Midbrain (tissue), 1 donor: Measurements from ENCODE around the gene ENOX1.

ENCODE experiments used
- DNase-seq: peaks from one replicate; lab custom pipeline; 2025; lab: John Stamatoyannopoulos, UW

Gene ENOX1

DNA sequence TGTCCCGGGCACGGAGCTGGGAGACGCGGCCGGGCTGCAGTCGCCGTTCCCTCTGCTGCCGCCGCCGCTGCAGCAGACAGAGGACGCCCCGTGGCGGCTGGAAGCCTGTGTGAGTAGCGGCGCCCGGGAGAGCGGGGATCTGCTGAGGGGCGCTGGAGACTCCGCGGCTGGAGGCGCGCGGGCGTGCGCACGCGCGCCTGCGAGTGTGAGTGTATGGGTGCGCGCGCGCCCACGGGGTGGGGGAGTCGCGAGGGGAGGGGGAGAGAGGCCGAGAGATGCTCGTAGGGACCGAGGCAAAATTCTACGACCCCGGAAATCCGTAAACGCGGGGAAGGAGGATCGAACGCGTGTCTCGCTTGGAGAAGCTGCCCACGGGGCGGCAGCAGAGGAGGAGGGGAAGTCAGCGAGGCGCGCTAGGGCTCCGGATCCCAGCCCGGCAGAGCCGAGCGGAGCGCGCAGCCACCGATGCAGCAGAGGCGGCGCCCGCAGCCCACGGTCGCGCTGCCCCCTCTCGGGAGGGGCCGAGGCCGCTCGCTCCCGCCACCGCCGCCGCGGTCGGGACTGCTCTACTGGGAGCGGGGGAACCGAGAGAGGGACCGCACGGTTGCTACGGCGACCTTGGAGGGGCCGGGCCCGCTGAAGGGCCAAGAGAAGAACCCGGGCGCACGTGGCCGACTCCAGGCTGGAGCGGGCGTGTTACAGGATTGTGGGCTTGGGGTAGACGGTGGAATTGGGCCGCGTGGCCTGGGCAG lies at the start of gene ENOX1:
Gene ENOX1 (minus strand): TSS at position 207 of the 752 bp plus-strand sequence.
- DNase-seq: peak; percentile 93

DNA sequence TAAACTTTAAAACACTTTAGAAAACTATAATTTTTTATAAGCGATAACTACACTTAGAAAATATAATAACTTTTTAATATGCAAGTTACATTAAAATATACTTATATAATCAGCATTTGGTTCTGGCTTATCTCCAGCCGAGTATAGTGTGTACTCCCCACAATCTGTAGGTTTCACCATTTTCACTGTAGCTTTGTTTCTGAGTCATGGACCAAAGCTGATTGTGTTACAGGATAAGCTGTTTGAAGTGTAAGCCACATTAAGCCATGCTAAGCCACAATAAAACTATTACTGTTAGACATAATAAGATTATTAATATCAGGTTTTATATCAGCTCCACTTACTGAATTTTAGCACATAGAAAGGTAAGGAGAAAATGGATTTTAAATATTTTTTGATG lies 48.9 kb upstream of the ENOX1 start:
- DNase-seq: no peak

DNA sequence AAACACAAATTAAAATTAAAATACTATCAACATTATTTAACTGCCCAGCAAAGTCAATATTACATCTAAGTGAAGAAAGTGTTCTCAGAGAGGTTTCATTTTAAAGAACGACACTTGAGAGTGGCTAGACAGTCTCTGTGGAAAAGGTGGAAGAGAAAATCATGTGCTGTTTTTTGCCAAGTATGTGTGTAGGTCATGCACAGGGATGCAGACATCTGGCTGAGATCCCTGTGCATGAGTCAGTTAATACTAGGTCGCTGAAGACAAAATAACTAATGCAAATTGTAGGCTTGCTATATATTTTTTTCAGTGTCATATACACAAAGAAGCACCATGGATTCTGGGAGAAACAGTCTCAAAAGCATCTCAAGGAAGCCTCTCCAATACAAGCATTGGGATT lies 44.3 kb upstream of the ENOX1 start:
- DNase-seq: no peak

DNA sequence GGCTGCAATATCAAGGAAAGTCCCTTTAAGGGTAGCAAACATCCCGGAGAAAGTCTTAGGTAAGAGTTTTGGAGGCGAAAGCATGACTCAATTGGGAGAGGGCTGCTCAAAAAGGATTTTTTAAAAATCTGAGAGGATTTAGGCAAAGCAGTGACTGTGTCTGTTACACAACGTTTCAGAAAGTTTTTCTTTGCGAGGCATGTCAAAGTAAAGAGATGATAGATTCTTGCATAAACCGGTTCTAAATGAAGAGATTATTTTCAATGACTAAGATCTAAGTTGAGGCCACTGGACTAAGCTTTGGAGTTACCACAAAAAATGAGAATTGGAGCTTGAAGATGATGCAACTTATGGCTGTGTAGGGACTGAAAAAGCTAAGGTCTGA lies 43.7 kb upstream of the ENOX1 start:
- DNase-seq: no peak

DNA sequence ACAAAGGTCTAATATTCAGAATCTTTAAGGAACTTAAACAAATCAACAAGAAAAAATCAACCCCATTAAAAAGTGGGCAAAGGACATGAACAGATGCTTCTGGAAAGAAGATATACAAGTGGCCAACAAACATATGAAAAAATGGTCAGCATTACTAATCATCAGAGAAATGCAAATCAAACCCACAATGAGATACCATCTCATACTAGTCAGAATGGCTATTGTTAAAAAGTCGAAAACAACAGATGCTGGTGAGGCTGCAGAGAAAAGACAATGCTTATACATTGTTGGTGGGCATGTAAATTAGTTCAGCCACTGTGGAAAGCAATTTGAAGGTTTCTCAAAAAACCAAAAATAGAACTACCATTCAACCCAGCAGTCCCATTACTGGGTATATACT lies 37.9 kb upstream of the ENOX1 start:
- peak; percentile 75 for DNase-seq

DNA sequence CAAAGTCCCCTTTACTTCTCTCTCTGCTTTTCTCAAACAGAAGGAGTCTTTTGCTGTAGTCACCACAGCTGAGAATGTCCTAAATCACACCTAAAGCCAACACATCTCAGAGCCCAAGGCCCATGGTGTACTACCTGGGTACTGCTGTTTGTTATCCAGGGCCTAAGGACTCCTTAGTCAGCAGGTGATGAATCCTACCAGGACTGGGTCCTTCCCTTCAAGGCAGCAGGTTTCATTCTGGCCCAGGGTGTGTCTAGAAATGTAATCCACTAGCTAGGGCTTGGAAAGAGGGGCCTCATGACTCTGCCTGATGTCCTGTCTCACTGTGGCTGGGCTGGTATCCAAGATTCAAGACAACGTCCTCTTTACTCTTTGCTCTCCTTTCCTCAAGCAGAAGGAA lies 36.2 kb upstream of the ENOX1 start:
- DNase-seq: no peak

DNA sequence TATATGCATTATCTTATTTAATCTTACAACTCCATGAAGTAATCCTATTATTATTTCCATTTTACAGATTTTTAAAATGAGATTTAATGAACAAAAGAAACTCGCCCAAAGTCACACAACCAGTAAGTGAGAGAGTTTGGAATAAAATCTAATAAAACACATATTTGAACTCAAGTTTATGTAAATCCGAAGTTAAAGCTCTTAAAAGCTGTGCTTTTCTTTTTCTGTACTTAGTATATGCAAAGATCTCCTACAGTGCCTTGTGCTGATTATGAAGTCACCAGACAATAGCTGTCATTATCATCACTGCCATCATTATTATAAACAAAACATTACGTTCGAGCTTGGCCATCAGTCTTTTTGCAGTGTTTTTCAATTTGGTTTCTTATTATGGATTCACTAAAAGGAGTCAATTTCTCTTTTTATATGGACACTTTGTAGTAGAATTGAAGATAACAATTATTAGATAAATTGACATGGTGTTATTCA lies 29.7 kb upstream of the ENOX1 start:
- peak; percentile 40 for DNase-seq

DNA sequence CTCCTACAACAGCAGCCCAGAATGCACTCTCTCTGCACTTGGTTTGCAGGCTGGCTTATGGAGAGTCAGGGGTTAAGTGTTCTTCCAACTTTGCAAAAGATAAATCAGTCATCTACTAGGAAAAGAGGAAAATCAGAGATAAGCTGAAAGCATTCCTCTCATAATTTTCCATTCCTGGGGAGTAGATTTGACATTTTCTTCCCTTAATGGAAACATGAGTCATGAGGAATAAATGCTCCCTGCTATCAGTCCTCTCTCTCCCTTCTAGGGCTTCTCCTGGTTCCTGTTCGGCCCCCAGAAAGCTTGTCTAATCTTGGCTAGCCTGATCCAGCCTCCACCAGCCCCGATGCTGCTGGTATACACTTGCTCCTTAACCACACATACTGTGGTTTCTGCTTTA lies 28.4 kb upstream of the ENOX1 start:
- DNase-seq: no peak

DNA sequence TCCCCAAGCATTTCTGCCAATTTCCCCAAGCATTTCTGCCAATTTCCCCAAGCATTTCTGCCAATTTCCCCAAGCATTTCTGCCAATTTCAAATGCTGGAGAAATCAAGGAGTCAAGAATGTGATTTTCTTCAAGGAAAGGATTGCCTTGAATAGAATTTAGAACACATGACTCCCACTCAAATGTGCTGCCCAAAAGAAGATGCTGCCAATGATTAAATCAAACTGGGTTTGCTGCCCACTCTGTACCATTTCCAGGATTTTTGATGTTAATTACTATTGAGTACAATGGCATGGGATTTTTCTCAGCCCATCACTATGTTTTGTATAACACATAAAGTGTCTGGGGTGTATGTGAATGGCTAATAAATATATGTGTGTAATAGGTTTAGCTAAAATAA lies 21.9 kb upstream of the ENOX1 start:
- no peak for DNase-seq

DNA sequence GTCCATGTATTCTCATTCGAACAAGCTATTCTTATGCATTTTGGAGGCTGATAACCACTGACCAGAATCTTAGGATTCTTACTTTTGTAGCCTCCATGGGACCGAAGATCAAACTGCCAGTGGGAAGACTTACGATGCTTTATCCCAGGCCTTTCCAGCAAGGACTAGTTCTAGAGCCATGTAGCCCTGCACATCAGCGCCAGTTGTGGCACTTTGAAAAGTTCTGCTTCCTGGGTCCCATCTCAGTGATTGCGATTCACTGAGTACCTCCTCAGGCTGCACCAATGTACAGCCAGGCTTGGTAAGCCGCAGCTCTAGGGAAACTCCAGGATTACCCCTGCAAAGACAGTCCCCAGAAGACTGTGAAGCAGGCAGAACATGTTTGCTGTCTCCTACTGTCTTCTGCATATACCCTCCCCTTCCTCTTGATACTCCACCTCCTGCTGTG lies 18.9 kb upstream of the ENOX1 start:
- DNase-seq: no peak

DNA sequence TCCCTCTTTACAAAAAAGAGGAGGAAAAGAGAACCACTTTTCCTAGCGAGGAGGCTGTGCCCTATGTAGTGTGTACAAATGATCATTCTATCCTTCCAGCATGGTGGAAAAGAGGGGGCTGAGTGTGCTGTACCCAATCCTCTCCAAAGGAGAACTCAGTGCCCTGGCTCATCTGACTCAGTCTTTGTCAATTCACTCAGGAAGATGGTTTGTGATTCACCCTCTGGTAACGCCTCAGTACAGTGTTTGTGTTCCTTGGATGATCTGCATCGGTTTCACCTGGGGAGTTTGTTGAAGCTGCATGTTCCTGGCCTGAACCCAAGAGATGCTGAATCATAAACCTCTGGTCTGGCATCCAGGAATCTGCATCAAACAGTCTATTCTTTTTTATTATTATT lies 18.3 kb upstream of the ENOX1 start:
- DNase-seq: peak; percentile 56

DNA sequence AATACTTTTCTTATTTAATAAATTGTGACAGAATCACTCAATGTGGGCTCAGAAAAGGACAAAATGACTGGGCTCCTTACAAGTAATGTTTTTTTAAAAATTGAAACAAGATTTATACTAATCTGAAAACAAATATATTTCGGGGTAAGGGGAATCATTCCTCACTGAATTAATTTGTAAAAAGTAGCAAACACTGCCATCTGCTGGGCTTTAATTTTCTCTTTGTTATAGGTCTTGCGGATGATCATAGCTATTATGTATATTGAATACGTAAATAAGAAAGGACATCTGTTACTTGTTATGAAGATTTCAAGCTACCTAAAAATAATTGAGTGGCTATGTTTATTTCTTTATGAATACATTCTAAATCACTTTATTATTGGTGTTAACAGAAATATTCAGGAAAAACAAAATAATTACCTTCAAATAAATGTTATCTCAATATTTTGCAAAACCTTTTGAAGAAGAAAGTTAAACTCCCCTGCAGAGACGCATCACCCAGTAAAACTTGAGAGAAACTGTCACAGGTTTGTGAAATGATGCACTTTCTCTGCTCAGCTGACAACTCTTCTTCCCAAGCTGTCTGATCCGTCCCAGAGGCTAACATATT lies 17.8 kb upstream of the ENOX1 start:
- DNase-seq: peak; percentile 82

DNA sequence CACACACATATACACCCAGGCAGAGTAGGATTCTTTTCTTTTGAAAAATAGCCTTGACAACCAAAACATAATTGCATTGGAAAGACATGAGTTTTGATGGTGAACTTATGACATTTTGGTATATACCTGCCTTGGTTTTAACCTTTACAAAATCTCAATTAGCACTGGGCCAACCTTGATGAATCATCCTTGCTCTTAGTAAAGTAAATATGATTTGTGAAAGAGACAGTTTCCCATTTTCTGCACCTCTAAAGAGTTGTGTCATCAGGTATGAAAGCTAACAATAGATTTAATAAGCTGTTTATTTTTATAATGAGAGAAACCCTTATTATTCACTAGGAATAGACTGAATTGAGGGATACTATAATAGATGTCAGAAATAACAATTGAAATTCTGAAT lies 15.7 kb upstream of the ENOX1 start:
- DNase-seq: no peak

DNA sequence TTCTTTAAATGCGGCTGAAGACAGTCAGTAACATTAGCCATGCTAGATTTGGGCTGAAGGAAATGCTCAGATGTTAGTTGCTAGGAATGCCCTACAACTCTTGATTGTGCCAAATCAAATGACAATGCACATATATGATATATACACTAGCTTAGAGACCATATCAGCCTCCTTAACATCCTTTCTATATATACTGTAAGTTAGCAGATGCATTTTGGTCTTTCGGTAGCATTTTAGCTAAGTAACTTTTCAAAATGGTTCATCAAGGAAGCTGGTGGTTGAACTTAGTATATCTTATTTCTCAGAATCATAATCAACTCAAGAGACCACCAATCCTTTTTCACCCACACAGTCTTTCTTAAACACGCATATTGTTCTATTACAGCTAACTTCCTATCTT lies 14.1 kb upstream of the ENOX1 start:
- no peak for DNase-seq

DNA sequence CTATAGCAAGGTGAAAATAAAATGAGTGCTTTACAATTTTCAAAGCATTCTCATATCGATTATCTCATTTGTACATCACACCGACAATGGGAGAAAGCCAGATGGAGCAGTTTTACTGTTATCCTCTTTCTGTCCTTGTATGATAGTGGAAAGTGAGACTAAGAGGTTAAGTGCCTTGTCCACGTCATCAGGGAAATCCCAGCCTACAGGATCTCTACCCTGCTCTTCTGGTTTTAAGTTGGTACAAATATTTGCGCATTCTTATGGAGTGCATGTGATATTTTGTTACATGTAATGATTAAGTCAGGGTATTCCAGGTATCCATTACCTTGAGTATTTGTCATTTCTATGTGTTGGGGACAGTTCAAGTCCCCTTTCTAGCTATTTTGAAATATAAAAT lies 12.4 kb upstream of the ENOX1 start:
- no peak for DNase-seq

DNA sequence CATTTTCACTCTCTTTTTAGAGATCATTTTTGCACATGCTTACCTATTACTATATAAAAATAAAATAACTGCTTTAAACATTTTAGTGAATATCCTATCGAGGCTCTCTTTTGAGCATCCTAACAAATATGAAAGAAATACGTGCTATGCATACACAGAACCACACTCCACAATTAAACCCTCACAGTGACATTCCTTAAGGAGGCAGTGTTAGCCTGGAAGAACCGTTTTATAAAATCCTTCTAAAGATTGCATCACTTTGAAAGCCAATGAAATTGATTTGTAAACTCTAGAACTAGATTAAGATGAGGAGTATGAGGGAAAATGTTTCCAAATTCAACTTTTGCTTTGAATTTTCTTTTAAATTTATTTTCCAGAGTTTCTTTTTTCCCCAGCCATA lies 11.1 kb upstream of the ENOX1 start:
- DNase-seq: peak; percentile 28

DNA sequence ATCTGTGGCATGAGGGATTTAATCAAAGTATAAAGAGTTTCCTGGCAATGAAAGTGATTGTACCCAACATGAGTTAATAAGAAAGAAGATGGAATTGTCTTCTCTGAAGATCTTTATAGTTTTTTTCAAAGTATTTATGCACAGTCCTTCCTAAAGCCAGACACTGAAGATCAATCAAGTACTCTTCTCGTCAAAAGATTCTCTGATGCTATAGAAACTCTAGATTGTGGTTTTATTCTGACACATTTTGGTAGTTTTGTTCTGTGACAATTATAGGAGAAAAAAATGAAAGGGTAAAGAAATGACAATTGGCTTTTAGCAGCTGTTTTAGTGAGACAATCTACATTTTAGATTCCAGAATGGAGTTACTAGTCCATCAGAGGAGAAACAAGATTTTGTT lies 10.4 kb upstream of the ENOX1 start:
- no peak for DNase-seq

DNA sequence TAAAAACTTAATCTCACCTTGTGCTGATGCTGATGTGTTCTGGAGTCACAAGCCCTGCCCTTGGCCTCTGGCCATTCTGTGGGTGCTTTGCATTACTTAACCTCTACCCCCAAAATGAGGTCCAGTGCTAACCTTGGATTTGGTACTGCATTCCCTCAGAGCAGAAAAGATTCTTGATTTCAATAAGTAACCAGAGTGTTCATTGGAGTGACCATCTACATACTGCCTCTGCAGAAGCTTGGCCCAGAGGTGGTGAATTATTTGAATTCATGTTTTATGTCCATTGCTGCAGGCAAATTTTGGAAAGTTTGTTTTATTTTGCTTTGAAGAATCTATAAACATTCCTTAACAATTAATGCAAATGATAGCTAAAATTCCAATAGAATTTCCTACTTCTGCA lies 7.6 kb upstream of the ENOX1 start:
- DNase-seq: no peak

DNA sequence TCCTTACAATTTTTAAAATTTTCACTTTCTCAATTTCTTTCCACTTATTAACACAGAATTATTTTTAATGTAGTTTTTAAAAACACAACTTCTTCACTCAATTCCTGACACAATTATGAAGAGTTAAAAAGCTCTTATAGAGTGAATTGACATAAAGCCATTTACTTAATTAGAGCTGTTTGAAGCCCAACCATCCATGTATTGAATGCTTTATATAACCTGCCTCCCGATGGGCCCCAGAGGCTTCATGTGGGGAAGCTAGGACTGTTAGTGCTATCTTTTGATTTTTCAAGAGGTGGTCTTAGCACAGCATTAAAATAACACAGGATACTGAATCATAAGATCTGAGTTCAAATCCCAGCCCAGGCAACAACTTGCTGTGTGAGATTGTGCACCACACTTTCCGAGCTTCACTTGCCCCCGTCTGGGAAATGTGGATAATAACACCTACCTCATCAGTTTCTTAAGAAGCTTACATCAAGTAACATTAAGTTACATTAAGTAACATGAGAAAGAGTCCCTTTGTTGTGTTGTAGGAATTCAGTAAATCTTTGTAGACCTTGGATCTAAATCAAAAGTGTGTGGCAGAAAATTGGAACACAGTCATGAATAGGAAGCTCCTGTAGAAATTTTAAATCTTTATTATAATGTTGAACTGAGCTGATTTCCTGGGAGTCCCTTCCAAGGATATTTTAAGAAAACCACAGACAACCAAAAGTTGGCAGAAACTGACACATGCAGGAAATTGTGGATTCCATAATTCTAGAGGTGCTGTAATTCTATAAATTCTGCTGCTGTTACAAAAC lies 5.5 kb upstream of the ENOX1 start:
- no peak for DNase-seq

DNA sequence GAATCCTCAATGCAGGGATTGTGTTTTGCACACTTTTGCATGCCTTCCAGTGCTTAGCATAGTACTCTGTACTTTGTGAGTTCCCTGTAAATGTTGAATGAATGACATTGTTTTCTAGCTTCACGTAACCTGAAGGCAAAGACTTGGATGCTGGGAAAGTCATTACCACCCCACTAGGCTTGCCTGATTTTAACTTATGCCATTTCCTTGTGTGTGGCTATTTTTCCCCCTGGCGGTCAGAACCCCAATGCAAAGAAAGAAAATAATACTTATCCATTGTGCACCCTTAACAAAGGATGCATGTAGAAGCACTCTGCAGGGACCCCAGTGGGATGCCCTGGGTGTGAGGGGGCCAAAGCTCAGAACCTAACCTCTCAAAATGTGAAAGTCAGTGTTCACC lies 1.2 kb upstream of the ENOX1 start:
- peak; percentile 55 for DNase-seq

DNA sequence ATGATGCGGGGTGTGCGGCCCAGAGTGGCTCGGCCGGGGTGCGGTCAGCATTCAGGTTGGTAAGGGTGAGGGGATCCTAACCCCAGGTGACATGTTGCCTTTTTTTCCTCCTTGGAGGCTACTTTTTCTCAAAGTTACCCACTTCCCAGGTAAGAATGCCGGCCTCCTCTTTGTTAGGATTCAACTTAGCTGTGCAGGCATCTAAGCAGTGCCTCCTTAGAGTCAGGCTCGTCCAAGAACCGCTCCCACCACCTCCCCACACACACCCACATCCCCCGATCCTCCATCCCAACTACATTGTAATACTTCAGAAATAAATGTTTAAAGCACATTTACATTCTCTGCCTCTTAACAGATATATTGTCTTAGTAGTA lies 733 bp upstream of the ENOX1 start:
- DNase-seq: peak; percentile 45

DNA sequence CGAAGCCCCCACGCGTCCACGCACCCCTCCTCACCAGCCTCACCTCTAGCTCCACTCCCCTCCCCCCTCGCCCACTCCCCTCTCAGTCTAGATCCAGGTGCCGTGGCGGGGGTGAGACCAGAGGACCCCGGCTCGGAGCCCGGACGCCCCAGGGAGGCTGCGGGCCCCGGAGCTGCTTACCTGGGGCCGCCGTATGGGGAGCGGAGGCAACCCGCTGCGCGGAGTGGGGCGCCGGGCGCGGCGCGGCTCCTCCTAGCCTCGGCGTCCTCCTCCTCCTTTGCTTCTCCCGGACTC lies 353 bp downstream of the ENOX1 start:
- DNase-seq: no peak
